Pancreas (tissue), 10 donors: ENCODE results near the gene GRID1. TPM values are rescaled to one million over a fixed set of nuclear protein-coding genes. Genes with fewer than 3 reads are reported as not detected.
A peak's percentile ranks its signal among the peaks of the same experiment; 100 is the strongest.

Source experiments
- ATAC-seq, 4 donors: fragments of 200-7000 bp; cut with Tn5 transposase; one replicate each; pipeline versions ENCODE4 v1.8.0 to v1.9.1; 2020; ENCODE audit warnings: mild to moderate bottlenecking in 4 of 4, moderate library complexity in 4 of 4
- DNase-seq, 6 donors: peaks; one replicate each; pipeline ENCODE4 v3.0.0-alpha.2; 2020
- FAIRE-seq: peaks from 2 replicates; lab custom pipeline; 2012; peaks lifted over from hg19 to GRCh38; lab: Jason Lieb, UNC
- H3K27ac ChIP-seq, 4 donors: fragments of 200-600 bp; sonication (generic); 1 replicate in 3 of 4; 2 replicates in 1 of 4; pipeline versions ENCODE4 v1.5.0 to v1.8.0; 2020
- H3K27me3 ChIP-seq, 4 donors: fragments of 200-600 bp; one replicate each; pipeline ENCODE4 v1.8.0; 2021
- H3K36me3 ChIP-seq, 3 donors: fragments of 200-600 bp; sonication (generic) in 1 of 3; one replicate each; pipeline versions ENCODE4 v1.5.0 to v1.8.0; 2020 to 2021
- H3K4me1 ChIP-seq, 3 donors: fragments of 200-600 bp; one replicate each; pipeline ENCODE4 v1.8.0; 2021
- H3K4me3 ChIP-seq, 4 donors: fragments of 200-600 bp; sonication (generic) in 2 of 4; one replicate each; pipeline versions ENCODE4 v1.5.0 to v1.8.0; 2020 to 2021
- H3K9me3 ChIP-seq, 4 donors: fragments of 200-600 bp; one replicate each; pipeline ENCODE4 v1.8.0; 2021
- CTCF ChIP-seq, 4 donors: fragments of 200-600 bp; sonication (generic) in 3 of 4; IDR thresholded peaks; one replicate each; pipeline versions ENCODE4 v1.5.0 to v1.8.0; 2021; ENCODE audit warnings: antibody characterized with exemption in 4 of 4
- WGBS, 2 donors: extraction: QIAGEN DNeasy Blood & Tissue Kit; methylation state at CpG; one replicate each; pipeline ENCODE4 v1.1.7; 2013; 5-methylcytosine and 5-hydroxymethylcytosine counted together
- intact Hi-C, 3 donors: fragments of 100-400 bp; cut with DNase I; formaldehyde crosslinking; loops; one replicate each; pipeline versions ENCODE4 v1.11.1 to v1.14.2; 2022
- polyA plus RNA-seq, 2 donors: library from polyadenylated mRNA; stranded (reverse); fragments of 200-250 nt; gene quantifications; one replicate each; pipeline ENCODE4 v1.2.3, GENCODE V29; 2013
- total RNA-seq, 6 donors: library from RNA; stranded (reverse); fragmentation: NEBNext Ultra II Directional in 4 of 6; extraction: Animal tissue kit (Norgen Biotek cat#: 25700) in 4 of 6; gene quantifications; one replicate each; pipeline versions ENCODE4 v1.2.1 to v1.2.4, GENCODE V29; 2021 to 2023
- donor health status: healthy with polysubstance abuse.
- donor health status: DM: no; HTN: no; CAD: no; lungs with moderate emphysema.
- donor health status: DM: no; HTN: no; CAD: no.
- donor health status: control.
- donor health status: control.
- donor health status: Bipolar disorder and iron deficiency.
- donor health status: DM: yes; HTN: yes; CAD: no.
- donor health status: DM: no; HTN: no; CAD: no.
- donor health status: DM: no; HTN: no; CAD: no.
- donor health status: DM: yes; HTN: yes; CAD: no.

Gene GRID1
- total and polyA plus RNA-seq, 8 donors, result 0.05 to 1.5 (median 0.91) TPM

GRCh38 chr10:86288695-86289576, 77.7 kb downstream of the GRID1 start:
- peak in 1 of 6 donors; percentile 1 for DNase-seq
- no peak overlapping the region for H3K27ac ChIP-seq
- ATAC-seq, result no peak
- no peaks in the 10 kb centered on the region for H3K4me1 ChIP-seq
- no peak for TF ChIP-seq CTCF (IDR thresholded peaks at IDR 0.05)
- H3K27me3 ChIP-seq, result no peaks in the 10 kb centered on the region
- H3K36me3 ChIP-seq, result no peaks in the 10 kb centered on the region
- H3K4me3 ChIP-seq, result no peak overlapping the region
- no peak for FAIRE-seq
- H3K9me3 ChIP-seq, result no peaks in the 10 kb centered on the region
- intact Hi-C loops, result no loop called here
- 78 to 89% methylated on average over 10 of the region's 10 CpGs for WGBS, 2 donors

GRCh38 chr10:86287966-86288579, 78.5 kb downstream of the GRID1 start:
- intact Hi-C loops, result no loop called here
- WGBS, 2 donors, result 53 to 58% methylated on average over 6 of the region's 6 CpGs
- FAIRE-seq (no peak), DNase-seq (peak in 1 of 6 donors; percentile 1), ATAC-seq (no peak)
- Histone ChIP-seq H3K27me3 (no peaks in the 10 kb centered on the region), H3K9me3 (no peaks in the 10 kb centered on the region), H3K36me3 (no peaks in the 10 kb centered on the region), H3K4me1 (no peaks in the 10 kb centered on the region), H3K4me3 (no peak overlapping the region), H3K27ac (no peak overlapping the region)
- TF ChIP-seq CTCF (IDR thresholded peaks at IDR 0.05), result no peak

GRCh38 chr10:86287110-86287793, 79.3 kb downstream of the GRID1 start:
- no peaks in the 10 kb centered on the region for H3K9me3 ChIP-seq
- H3K27ac ChIP-seq, result no peak overlapping the region
- FAIRE-seq, result no peak
- H3K27me3 ChIP-seq, result no peaks in the 10 kb centered on the region
- 57 to 62% methylated on average over 10 of the region's 10 CpGs for WGBS, 2 donors
- ATAC-seq, result no peak
- TF ChIP-seq CTCF (IDR thresholded peaks at IDR 0.05), result no peak
- intact Hi-C loops, result no loop called here
- no peaks in the 10 kb centered on the region for H3K36me3 ChIP-seq
- DNase-seq, result peak in 1 of 6 donors; percentile 3
- H3K4me3 ChIP-seq, result no peak overlapping the region
- no peaks in the 10 kb centered on the region for H3K4me1 ChIP-seq

- 65 to 72% methylated on average over 18 of the region's 18 CpGs for WGBS, 2 donors
- H3K4me3 ChIP-seq, result no peak overlapping the region
- no peak for TF ChIP-seq CTCF (IDR thresholded peaks at IDR 0.05)
- peak in 1 of 6 donors; percentile 2 for DNase-seq
- no peak overlapping the region for H3K27ac ChIP-seq
- no peak for ATAC-seq
- H3K9me3 ChIP-seq, result no peaks in the 10 kb centered on the region
- intact Hi-C loops, result no loop called here
- no peaks in the 10 kb centered on the region for H3K4me1 ChIP-seq
- no peaks in the 10 kb centered on the region for H3K36me3 ChIP-seq
- no peak for FAIRE-seq
- no peaks in the 10 kb centered on the region for H3K27me3 ChIP-seq
Measured at GRCh38 chr10:86286236-86287109, 80.1 kb downstream of the GRID1 start.
